Hematopoietic multipotent progenitor cell treated with erythropoietin and hydrocortisone succinate and interleukin-3 and kit ligand, for 8 days (in vitro differentiated cells): ENCODE data around the gene CRACR2A.

Experiments used
- DNase-seq: peaks from one replicate; pipeline ENCODE4 v3.0.0-alpha.2; 2015

Gene CRACR2A

DNA sequence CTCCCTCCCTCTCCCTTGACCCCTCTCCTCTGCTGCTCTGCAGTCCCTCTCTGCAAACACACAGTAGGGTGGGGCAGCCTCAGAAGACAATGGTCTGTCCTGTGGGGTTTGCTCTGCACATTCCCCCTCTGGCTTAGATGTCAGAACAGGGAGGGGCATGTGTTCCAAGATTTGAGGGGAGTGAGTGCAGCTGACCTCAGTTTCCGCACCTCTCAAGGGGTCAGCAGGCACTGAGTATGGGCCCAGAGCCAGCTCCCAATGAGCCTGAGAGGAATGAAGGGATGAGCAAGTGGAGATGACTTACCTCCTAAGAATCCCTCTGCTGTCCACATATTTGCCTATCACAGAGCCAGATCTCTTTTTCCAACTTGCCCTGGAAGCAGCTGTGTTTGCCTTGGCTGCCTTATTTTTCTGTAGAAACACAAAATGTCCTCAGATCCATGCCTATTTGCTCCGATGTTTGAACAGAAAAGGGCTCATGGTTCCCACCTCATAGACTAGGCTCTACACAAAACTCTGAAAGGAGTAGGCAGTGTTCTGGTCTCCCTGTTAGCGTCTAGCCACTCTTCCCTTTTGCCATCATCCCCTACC, 111.4 kb downstream of the CRACR2A start:
- DNase-seq = no peak

DNA sequence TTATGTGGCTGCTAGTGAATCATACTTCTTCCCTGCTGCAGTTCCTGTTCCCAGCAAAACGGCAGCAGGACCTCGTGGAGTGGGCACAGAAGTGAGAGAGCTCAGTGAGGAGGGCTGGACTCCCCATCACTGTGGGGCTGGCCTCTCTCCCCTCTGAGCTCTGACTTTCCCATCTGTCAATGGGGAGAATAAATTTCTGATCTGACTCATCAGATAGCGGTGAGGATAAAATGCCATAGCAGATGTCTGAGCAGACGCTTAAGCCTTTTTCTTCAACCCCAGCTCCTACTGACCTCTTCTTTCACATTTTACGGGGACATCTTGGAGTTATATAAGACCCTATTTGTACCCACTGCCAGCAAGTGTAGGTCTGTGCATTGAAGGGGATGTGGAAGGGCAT, 116.6 kb downstream of the CRACR2A start:
- no peak for DNase-seq

GRCh38 chr12:3634348-3634747, 118.6 kb downstream of the CRACR2A start:
- no peak for DNase-seq

- DNase-seq = no peak
Observed at GRCh38 chr12:3633396-3633795, 119.5 kb downstream of the CRACR2A start.

DNA sequence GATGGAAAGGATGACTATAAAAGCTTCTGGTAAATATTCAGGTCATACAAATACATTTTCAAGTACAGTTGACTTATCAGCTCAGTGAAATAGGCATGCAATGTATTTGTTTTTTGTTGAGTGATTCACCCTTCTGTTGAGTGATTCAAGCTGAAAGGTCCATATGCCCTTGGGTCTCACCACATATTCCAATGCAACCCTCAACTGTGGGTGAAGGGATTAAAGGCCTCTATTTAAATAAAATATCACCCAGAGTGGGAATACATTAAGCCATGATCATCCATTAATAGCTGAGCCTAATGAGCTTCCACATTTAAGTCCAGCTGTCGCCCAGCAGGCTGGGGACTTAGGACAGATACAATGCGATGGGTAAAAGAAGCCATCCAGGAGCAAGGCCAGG, 120.2 kb downstream of the CRACR2A start:
- no peak for DNase-seq

- DNase-seq = no peak
Observed at GRCh38 chr12:3632256-3632655, 120.7 kb downstream of the CRACR2A start.

- DNase-seq = no peak
Observed at GRCh38 chr12:3631759-3632158, 121.2 kb downstream of the CRACR2A start.

GRCh38 chr12:3631272-3631637, 121.7 kb downstream of the CRACR2A start:
- DNase-seq = no peak

DNA sequence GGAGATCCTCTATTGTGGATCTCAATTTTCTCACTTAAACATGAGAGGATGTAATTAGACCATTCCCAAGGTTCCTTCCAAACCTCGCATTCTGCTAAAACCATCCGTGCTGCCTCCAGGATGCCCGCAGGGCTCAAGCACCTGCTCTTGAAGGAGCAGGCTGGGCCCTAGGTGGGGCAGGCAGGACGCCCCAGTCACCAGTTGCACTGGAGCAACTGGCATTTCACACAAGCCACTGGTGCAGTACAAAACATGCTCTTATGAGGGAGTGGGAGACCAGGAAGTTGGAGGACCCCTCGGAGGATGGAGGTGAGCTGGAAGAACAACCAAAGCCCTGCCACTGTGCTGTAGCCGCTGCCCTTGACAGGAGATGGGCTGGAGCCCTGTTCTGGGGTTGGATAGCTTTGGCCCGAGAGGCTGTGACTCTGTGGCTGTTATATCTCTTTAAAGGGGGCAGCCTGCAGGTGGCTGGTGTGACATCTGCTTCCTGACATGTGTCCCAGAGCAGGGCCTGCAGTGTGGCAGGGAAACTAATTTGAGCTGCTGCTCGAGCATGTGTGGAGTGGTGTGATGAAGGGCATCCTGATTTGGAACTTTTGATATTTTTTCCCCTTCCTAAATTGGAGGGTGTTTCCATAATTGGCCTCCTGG, 122.2 kb downstream of the CRACR2A start:
- DNase-seq = no peak

GRCh38 chr12:3630111-3630510, 122.8 kb downstream of the CRACR2A start:
- no peak for DNase-seq

DNA sequence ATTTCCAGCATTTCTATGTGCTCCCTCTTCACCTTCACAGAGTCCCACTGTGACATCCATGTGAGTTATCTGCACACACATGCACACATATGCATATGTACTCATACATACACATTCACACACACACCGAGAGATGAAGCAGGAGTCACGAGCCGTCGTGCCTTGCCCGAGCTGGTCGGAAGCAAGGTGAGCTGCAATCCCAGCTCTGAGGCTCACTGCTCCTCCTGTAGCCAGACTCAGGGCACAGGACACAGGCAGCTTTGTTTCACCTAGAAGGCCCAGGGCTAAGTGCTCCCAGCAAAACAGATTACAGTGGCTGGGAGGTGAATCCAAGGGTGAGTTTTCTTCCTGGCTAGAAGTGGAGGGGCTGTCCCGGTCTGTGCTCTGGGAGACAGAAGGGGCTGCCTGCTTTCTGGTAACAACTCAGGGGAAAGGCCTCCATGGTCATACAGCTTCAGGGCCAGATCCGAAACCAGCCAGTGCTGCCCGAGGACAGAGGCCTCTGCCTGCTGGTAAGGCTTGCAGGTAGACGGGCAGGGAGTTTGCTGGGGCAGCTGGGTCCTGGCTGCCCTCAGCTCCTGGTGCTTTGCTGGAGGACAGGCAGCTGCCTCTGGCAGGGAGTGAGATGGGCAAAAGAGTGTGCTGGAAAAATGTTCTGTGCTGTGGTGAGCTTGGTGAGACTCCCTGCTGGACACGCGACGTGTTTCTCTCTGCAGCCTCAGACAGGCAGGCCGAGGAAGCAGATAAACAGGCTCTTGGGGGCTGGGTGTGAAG, 123.7 kb downstream of the CRACR2A start:
- no peak for DNase-seq

DNA sequence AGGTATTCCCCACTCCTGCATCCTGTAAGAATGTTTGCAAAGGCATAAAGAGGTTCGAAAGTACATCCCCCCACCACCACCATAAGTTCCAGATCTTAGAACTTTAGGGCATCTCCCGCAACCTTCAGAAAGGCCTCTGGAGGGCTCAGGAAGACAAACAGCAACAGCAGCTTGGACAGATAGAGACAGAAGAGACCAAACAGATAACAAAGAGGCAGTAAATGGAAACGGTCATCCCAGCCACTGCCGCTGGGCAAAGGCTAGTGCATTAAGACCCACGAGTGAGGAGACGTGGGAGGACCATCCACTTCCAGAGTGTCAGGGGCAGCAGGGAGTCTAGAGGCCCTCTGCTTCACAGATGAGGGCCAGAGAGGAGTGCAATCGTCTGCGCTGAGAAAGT, 124.3 kb downstream of the CRACR2A start:
- DNase-seq = no peak

DNA sequence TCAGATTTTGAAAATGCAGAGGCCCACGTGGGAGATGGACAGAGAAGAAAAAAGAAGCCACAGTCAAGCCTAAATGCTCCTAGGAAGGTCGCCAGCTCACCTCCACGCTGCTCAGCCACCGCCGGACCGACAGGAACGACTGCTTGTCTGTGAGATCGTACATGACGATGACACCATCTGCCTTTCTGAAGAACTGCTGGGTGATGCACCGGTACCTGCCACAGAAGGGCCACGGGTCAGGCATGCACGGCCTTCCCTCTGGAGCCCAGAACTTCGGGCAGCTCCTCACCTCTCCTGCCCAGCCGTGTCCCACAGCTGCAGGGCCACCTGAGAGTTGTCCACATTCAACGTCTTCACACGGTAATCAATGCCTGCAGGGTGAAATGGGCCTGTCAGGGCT, 125.6 kb downstream of the CRACR2A start:
- DNase-seq = no peak

DNA sequence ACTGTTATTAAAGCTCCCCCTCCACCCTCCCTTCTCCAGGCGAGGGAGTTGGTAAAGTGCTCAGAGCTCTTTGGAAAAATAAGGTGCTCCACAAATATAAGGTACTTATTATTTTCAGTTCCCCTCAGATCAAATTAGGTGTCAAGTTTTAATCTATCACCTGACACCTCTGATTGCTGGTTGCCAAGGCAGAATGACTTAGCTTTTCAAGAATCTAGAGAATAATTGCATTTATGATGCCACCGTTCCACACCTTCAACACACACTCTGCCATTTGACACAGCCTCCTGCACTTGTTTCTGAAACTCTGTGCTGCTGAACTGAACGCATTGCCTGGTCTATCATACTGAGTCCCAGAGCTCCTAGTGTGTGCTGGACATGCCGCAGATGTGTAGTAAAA, 128.6 kb downstream of the CRACR2A start:
- DNase-seq = no peak

DNA sequence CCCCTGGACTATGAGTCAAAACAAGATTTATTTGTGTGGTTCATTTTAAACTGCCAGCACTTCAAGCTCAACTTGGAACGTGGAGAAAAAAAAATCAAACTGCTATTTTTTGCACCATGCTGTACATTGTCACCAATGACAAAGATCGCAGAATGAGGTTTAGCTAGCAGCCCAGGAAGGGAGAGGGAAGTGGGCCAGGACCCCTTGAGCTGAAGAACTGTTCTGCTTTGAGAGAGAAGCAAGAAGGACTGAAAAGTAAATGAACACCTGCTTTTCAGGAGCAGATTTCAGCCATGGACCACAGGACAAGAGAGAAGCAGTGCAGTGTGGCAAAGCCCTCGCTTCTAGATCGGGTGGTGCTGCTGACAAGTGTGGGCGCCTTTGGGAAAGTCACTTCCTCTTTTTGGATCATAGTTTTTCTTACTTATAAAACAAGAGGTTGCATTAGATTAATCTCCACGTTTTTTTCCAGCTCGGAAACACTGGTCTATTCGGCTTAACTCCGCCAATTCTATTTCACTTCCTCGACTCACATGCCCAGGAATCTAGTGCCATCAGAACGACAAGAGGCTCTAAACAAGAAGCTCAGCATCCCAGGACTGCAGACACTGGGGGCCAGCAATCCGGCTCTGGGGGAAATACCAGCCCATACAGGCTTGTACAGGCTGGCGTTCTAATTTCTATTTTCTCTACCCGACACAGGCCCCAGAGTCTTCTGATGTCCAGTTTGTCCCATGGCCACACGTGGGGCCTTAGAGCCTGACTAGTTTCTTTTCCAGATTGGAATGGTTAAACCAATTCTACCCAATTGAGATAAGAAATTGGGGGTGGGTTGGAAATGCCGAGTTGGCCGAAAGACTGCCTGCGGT, 129.9 kb downstream of the CRACR2A start:
- peak; percentile 14 for DNase-seq

DNA sequence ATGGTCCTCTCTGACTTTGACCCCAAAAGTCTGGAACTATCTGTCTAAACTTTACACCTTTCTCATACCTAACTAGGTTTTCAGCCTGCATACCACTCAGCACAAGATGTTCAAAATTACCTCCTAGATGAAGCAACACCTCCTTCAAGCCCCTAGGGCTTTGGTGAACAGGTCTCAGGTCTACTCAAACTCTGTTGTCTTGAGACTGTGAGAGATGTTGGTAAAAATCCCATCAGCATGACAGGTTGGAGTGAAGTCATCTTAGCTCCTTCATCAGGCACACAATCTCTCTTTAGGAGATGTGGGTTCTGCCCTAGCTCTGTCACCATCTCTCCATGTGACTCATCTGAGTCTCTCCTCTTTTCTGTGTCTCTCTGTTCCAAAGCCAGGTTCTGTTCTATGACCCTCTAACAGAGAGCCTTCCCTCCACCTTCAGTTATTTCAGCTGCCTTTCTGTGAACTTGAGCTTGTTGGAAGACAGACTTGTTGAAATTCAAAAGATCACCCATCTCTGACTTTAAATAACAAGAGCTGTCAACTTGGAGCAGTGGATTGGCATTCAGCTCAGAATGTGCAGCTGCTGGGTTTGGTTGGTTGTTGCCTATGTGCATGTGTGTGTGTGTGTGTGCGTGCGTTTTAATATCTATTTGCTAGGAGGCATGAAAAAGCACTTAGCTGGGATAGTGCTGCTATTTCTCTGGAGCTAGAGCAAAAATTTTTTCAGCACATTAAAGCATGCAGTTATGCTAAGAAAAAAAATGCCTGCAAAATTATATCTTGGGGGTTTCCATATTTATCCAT, 130.7 kb downstream of the CRACR2A start:
- no peak for DNase-seq

DNA sequence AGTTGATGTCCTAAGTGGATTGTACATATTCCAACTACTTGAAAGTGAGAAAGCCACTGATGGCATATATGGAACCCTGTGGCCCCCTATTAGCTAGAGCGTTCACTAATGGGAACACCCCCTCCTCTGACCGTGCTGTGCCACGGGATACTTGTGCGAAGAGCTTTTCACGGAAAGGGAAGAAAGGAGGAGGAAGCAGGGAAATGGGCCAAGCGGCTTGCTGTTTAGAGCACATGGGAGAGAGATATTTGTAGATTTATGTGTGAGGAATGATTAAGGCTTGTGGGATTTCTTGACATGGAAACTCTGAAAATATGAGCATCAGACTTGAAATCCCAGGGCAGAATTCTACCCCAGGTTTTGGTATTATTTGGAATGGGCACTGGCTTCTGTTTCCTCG, 132.1 kb downstream of the CRACR2A start:
- DNase-seq = no peak

DNA sequence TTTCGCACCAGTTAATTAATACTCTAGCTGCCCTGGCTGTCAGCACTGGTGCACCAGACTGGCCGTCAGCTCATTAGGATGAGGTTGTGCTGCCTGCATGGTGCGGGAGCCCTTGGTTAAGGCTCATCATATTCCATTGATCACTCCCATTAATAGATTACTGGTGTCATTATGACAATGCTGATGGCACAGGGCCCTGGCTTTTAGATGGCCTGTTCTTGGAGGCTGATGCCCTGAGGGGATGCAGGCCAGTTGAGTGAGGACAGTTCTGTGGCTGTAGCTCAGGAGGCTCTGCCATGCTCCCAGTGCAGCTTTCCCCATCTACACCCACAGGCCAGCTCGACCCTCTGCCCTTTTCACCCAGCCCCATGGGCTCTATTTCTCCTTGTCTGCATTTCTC, 135.3 kb downstream of the CRACR2A start:
- DNase-seq = no peak

DNA sequence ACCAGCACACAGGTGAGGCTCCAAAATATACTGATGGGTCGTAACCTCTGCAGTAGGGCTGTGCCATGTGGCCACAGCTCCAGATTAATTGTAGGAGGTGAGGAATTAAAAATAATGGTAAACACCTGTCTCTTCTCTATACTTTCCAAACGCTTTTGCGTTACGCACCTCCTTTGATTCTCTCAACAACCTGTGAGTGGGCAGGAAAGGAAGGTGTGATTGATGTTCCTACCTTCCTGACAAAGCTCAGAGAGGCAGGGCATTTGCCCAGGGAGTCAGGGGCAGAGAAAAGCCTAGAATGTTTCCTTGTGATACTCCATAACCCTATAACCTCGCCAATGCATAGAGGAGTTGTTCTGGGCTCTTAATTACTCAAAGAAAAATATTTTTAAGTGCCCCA, 137.0 kb downstream of the CRACR2A start:
- DNase-seq = no peak

- no peak for DNase-seq
Observed at GRCh38 chr12:3614806-3615466, 138.0 kb downstream of the CRACR2A start.

- no peak for DNase-seq
Observed at GRCh38 chr12:3613641-3614395, 139.1 kb downstream of the CRACR2A start.
